HepG2 (cell line): ENCODE data around the gene SOX13. TPM values are rescaled to one million over a fixed set of nuclear protein-coding genes. Genes with fewer than 3 reads are reported as not detected.

Source experiments
- AHDC1 ChIP-seq: sonication (generic); formaldehyde crosslinking; IDR thresholded peaks from 2 replicates; pipeline ENCODE4 v1.5.1; 2020; ENCODE audit warnings: mild to moderate bottlenecking, missing genetic modification reagents, borderline replicate concordance
- ARID5B ChIP-seq: IDR thresholded peaks from 2 replicates; pipeline ENCODE4 v1.4.0; 2020; ENCODE audit warnings: mild to moderate bottlenecking, missing genetic modification reagents
- GATAD2A ChIP-seq: IDR thresholded peaks from 2 replicates; pipeline ENCODE4 v1.6.1; 2016
- HDAC1 ChIP-seq: sonication (generic); formaldehyde crosslinking; IDR thresholded peaks from 2 replicates; pipeline ENCODE4 v1.5.1; 2020; ENCODE audit warnings: mild to moderate bottlenecking, missing genetic modification reagents
- HNF4A ChIP-seq: sonication (generic); formaldehyde crosslinking; IDR thresholded peaks from 2 replicates; pipeline ENCODE4 v1.4.0; 2020; ENCODE audit warnings: missing genetic modification reagents
- HNF4G ChIP-seq, 2 experiments: sonication (generic) in 1 of 2; formaldehyde crosslinking in 1 of 2; IDR thresholded peaks; 2 replicates each; pipeline versions ENCODE4 v1.4.0 to v1.6.1; 2011 to 2020; ENCODE audit warnings: borderline replicate concordance in 2 of 2, low read depth in 2 of 2, mild to moderate bottlenecking in 2 of 2, low read length in 1 of 2, missing genetic modification reagents in 1 of 2, moderate library complexity in 1 of 2
- KAT2B ChIP-seq: fragments of 150-350 bp; IDR thresholded peaks from 2 replicates; pipeline ENCODE4 v1.6.1; 2014; ENCODE audit warnings: low read depth, low read length, borderline replicate concordance
- NFIC ChIP-seq: IDR thresholded peaks from 2 replicates; pipeline ENCODE4 v1.6.1; 2012; ENCODE audit warnings: mild to moderate bottlenecking, low read length, inconsistent platforms
- TFAP4 ChIP-seq: sonication (generic); IDR thresholded peaks from 2 replicates; pipeline ENCODE4 v1.6.1; 2016; ENCODE audit warnings: low read depth, borderline replicate concordance
- polyA plus RNA-seq, 8 experiments: library from polyadenylated mRNA; depleted of rRNA in 3 of 8; stranded (reverse) in 7 of 8; unstranded in 1 of 8; fragments of >200 nt; fragmentation: Illumina TruSeq in 4 of 8; extraction: Trizol in 4 of 8; gene quantifications; 2 replicates each; pipeline versions ENCODE4 v1.2.1 to v1.2.3, GENCODE V29; 2011 to 2016; ENCODE audit warnings: low read depth in 4 of 8, missing spikeins in 1 of 8, mixed read lengths in 1 of 8; ENCODE audit not compliant: insufficient read depth in 1 of 8
- total RNA-seq, 5 experiments: library from RNA; depleted of rRNA; stranded (reverse); fragments of >200 nt; fragmentation: Illumina TruSeq; extraction: Trizol; gene quantifications; 2 replicates each; pipeline ENCODE4 v1.2.3, GENCODE V29; 2016; ENCODE audit warnings: low read depth in 1 of 5
- TF ChIP-seq, protein P1 (sequence below): sonication (generic); formaldehyde crosslinking; IDR thresholded peaks from 2 replicates; pipeline ENCODE4 v1.4.0; 2020; ENCODE audit warnings: mild to moderate bottlenecking, low read depth, missing genetic modification reagents
- TF ChIP-seq, protein P2 (sequence below): sonication (generic); formaldehyde crosslinking; IDR thresholded peaks from 2 replicates; pipeline ENCODE4 v1.8.1; 2023; ENCODE audit warnings: mild to moderate bottlenecking, inconsistent platforms, moderate library complexity, missing genetic modification reagents, borderline replicate concordance
- TF ChIP-seq, protein P3 (sequence below): sonication (generic); formaldehyde crosslinking; IDR thresholded peaks from 2 replicates; pipeline ENCODE4 v1.5.0; 2020; ENCODE audit warnings: missing genetic modification reagents

SOX13 gene
- total and polyA plus RNA-seq, 2 of the 13 experiments (the other 11 are each of a cell fraction or from before 2014, with no cell fraction given): 13.3 to 15.8 TPM

DNA sequence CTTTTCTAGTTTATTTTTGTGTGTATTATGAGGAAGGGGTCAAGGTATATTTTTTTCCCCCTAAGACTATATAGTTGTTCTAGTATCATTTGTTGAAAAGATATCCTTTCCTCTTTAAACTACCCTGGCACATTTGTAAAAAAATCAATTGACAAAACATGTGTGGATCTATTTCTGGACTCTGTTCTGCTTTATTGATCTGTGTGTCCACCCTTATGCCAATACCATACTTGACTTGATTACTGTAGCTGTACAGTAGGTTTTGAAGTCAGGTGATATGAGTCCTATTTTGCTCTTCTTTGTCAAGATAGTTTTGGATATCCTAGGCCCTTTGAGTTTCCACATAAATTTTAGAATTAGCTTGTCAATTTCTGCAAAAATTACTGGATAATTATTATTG, 21.2 kb upstream of the SOX13 start (continued):
- TF ChIP-seq TFAP4 (peak; percentile 51), GATAD2A (CRISPR knock-in tag) (peak; percentile 91), ARID5B (CRISPR knock-in tag) (peak; percentile 47), HDAC1 (CRISPR knock-in tag) (peak; percentile 52), AHDC1 (CRISPR knock-in tag) (peak; percentile 65; the same call in 1 of the 2 replicates), NFIC (0 out of 2 replicates have a peak, but pooled peaks have one; percentile 34), HNF4A (CRISPR knock-in tag) (peak; percentile 78), KAT2B (peak; percentile 99), HNF4G (IDR thresholded peaks at IDR 0.05; ENCODE audit: borderline replicate concordance, low read depth, low read length) (0 out of 2 replicates have a peak, but pooled peaks have one; percentile 42), HNF4G (CRISPR knock-in tag; IDR thresholded peaks at IDR 0.05; ENCODE audit: borderline replicate concordance, low read depth) (no peak)
- TF ChIP-seq, protein P1, sequence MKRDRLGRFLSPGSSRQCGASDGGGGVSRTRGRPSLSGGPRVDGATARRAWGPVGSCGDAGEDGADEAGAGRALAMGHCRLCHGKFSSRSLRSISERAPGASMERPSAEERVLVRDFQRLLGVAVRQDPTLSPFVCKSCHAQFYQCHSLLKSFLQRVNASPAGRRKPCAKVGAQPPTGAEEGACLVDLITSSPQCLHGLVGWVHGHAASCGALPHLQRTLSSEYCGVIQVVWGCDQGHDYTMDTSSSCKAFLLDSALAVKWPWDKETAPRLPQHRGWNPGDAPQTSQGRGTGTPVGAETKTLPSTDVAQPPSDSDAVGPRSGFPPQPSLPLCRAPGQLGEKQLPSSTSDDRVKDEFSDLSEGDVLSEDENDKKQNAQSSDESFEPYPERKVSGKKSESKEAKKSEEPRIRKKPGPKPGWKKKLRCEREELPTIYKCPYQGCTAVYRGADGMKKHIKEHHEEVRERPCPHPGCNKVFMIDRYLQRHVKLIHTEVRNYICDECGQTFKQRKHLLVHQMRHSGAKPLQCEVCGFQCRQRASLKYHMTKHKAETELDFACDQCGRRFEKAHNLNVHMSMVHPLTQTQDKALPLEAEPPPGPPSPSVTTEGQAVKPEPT (CRISPR knock-in tag): no peak
- TF ChIP-seq, protein P2, sequence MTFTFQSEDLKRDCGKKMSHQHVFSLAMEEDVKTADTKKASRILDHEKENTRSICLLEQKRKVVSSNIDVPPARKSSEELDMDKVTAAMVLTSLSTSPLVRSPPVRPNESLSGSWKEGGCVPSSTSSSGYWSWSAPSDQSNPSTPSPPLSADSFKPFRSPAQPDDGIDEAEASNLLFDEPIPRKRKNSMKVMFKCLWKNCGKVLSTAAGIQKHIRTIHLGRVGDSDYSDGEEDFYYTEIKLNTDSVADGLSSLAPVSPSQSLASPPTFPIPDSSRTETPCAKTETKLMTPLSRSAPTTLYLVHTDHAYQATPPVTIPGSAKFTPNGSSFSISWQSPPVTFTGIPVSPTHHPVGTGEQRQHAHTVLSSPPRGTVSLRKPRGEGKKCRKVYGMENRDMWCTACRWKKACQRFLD (CRISPR knock-in tag): no peak
- TF ChIP-seq, protein P3, sequence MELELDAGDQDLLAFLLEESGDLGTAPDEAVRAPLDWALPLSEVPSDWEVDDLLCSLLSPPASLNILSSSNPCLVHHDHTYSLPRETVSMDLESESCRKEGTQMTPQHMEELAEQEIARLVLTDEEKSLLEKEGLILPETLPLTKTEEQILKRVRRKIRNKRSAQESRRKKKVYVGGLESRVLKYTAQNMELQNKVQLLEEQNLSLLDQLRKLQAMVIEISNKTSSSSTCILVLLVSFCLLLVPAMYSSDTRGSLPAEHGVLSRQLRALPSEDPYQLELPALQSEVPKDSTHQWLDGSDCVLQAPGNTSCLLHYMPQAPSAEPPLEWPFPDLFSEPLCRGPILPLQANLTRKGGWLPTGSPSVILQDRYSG (CRISPR knock-in tag): no peak
